SK-N-SH treated with all-trans-retinoic acid at 6 μM for 48 hours (cell line): Measurements from ENCODE around the gene SLC35E3.
"Not testable (repeated sequence)": the region's sequence is repeated elsewhere in the genome, so short reads cannot be mapped to it uniquely, and the experiment has no call there.

Experiments
- CREB5 ChIP-seq: fragments of 250-450 bp; sonication (Bioruptor Pico); IDR thresholded peaks from 2 replicates; pipeline ENCODE4 v1.5.1; 2020; ENCODE audit warnings: low read depth, mild to moderate bottlenecking, moderate library complexity
- CSDC2 ChIP-seq: fragments of 250-450 bp; sonication (Bioruptor Pico); IDR thresholded peaks from 2 replicates; pipeline ENCODE4 v1.5.0; 2020; ENCODE audit warnings: mild to moderate bottlenecking, moderate library complexity
- ESRRG ChIP-seq: fragments of 250-450 bp; sonication (Bioruptor Pico); IDR thresholded peaks from 2 replicates; pipeline ENCODE4 v1.6.1; 2021; ENCODE audit warnings: mild to moderate bottlenecking
- GLIS3 ChIP-seq: fragments of 250-450 bp; sonication (Bioruptor Pico); IDR thresholded peaks from 2 replicates; pipeline ENCODE4 v1.5.0; 2020; ENCODE audit warnings: mild to moderate bottlenecking, moderate library complexity
- ISL1 ChIP-seq: fragments of 250-450 bp; sonication (Bioruptor Pico); IDR thresholded peaks from 2 replicates; pipeline ENCODE4 v2.1.2; 2022; ENCODE audit warnings: mild to moderate bottlenecking, moderate library complexity
- PPARA ChIP-seq: fragments of 250-450 bp; sonication (Bioruptor Pico); IDR thresholded peaks from 2 replicates; pipeline ENCODE4 v1.5.0; 2020; ENCODE audit warnings: mild to moderate bottlenecking, borderline replicate concordance
- RARB ChIP-seq: fragments of 250-450 bp; sonication (Bioruptor Pico); IDR thresholded peaks from 2 replicates; pipeline ENCODE4 v1.8.0; 2021; ENCODE audit warnings: mild to moderate bottlenecking, moderate library complexity
- SNAI2 ChIP-seq: fragments of 250-450 bp; sonication (Bioruptor Pico); IDR thresholded peaks from 2 replicates; pipeline ENCODE4 v1.5.0; 2020; ENCODE audit warnings: mild to moderate bottlenecking, moderate library complexity
- TOX ChIP-seq: fragments of 250-450 bp; sonication (Bioruptor Pico); IDR thresholded peaks from 2 replicates; pipeline ENCODE4 v1.8.0; 2021; ENCODE audit warnings: mild to moderate bottlenecking, moderate library complexity, borderline replicate concordance
- ZFP3 ChIP-seq: fragments of 250-450 bp; sonication (Bioruptor Pico); IDR thresholded peaks from 2 replicates; pipeline ENCODE4 v1.5.0; 2020; ENCODE audit warnings: mild to moderate bottlenecking, moderate library complexity
- ZFP30 ChIP-seq: fragments of 450-650 bp; formaldehyde crosslinking; IDR thresholded peaks from 2 replicates; pipeline ENCODE4 v1.5.0; 2022; ENCODE audit warnings: mild to moderate bottlenecking, moderate library complexity
- ZNF565 ChIP-seq: fragments of 450-650 bp; formaldehyde crosslinking; conservative IDR thresholded peaks from 2 replicates; pipeline ENCODE4 v1.5.0; 2020; ENCODE audit warnings: low read depth, mild to moderate bottlenecking, moderate library complexity
- ZNF70 ChIP-seq: fragments of 450-650 bp; formaldehyde crosslinking; IDR thresholded peaks from 2 replicates; pipeline ENCODE4 v1.5.0; 2020; ENCODE audit warnings: mild to moderate bottlenecking, moderate library complexity

DNA sequence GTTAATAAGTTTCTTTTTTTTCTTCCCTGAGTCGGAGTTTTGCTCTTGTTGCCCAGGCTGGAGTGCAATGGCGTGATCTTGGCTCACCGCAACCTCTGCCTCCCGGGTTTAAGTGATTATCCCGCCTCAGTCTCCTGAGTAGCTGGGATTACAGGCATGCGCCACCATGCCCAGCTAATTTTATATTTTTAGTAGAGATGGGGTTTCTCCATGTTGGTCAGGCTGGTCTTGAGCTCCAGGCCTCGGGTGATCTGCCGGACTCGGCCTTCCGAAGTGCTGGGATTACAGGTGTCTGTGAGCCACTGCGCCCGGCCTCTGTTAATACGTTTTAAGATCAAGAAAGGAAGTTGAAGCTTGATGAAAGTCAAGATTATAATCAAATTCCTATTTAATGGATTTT is 73.5 kb downstream of the SLC35E3 start:
- TF ChIP-seq SNAI2 (CRISPR knock-in tag); CREB5 (CRISPR knock-in tag); ZFP3 (CRISPR knock-in tag); ESRRG; ZFP30 (CRISPR knock-in tag); RARB (CRISPR knock-in tag); ZNF70 (CRISPR knock-in tag); ISL1 (CRISPR knock-in tag); GLIS3; PPARA (CRISPR knock-in tag); CSDC2; TOX; ZNF565: not testable (repeated sequence)
